Liver (tissue), 9 donors: ENCODE results near the gene RNF152. TPM values are rescaled to one million over a fixed set of nuclear protein-coding genes. Genes with fewer than 3 reads are reported as not detected.

ENCODE experiments used
- DNase-seq: peaks from one replicate; pipeline ENCODE4 v3.0.0-alpha.2; 2017; ENCODE audit warnings: low spot score
- H3K27ac ChIP-seq, 2 donors: one replicate each; pipeline ENCODE4 v1.7.0; 2013; ENCODE audit warnings: inconsistent platforms in 2 of 2, low read length in 2 of 2, control low read depth in 1 of 2, low read depth in 1 of 2, mild to moderate bottlenecking in 1 of 2
- H3K27me3 ChIP-seq, 4 donors: one replicate each; pipeline versions ENCODE4 v1.6.1 to v1.7.0; 2013; ENCODE audit warnings: low read length in 3 of 4, inconsistent platforms in 1 of 4, mild to moderate bottlenecking in 1 of 4, moderate library complexity in 1 of 4; ENCODE audit not compliant: control insufficient read depth in 4 of 4, insufficient read depth in 4 of 4
- H3K36me3 ChIP-seq, 4 donors: one replicate each; pipeline versions ENCODE4 v1.6.1 to v1.7.0; 2013; ENCODE audit warnings: low read length in 3 of 4, mild to moderate bottlenecking in 3 of 4, low read depth in 1 of 4, moderate library complexity in 1 of 4; ENCODE audit not compliant: control insufficient read depth in 4 of 4, insufficient read depth in 3 of 4
- H3K4me1 ChIP-seq, 4 donors: one replicate each; pipeline versions ENCODE4 v1.6.1 to v1.7.0; 2013; ENCODE audit warnings: low read length in 3 of 4, mild to moderate bottlenecking in 3 of 4, moderate library complexity in 1 of 4; ENCODE audit not compliant: control insufficient read depth in 4 of 4, insufficient read depth in 4 of 4
- H3K4me3 ChIP-seq, 3 donors: one replicate each; pipeline versions ENCODE4 v1.6.1 to v1.7.0; 2013; ENCODE audit warnings: low read length in 3 of 3, control low read depth in 1 of 3, low read depth in 1 of 3, mild to moderate bottlenecking in 1 of 3
- H3K9ac ChIP-seq, 2 donors: one replicate each; pipeline ENCODE4 v1.7.0; 2013; ENCODE audit warnings: low read length in 2 of 2, mild to moderate bottlenecking in 2 of 2, moderate library complexity in 2 of 2, control low read depth in 1 of 2, low read depth in 1 of 2
- H3K9me3 ChIP-seq, 4 donors: one replicate each; pipeline versions ENCODE4 v1.6.1 to v1.7.0; 2013; ENCODE audit warnings: low read length in 3 of 4; ENCODE audit not compliant: control insufficient read depth in 4 of 4
- EGR1 ChIP-seq, 2 donors: IDR thresholded peaks; 2 replicates each; pipeline ENCODE4 v1.6.1; 2016 to 2018; ENCODE audit warnings: antibody characterized with exemption in 2 of 2, low read depth in 2 of 2
- FOXA1 ChIP-seq: IDR thresholded peaks from 2 replicates; pipeline ENCODE4 v1.6.1; 2016; ENCODE audit warnings: antibody characterized with exemption
- FOXA2 ChIP-seq: IDR thresholded peaks from 2 replicates; pipeline ENCODE4 v1.6.1; 2016; ENCODE audit warnings: antibody characterized with exemption
- GABPA ChIP-seq, 2 donors: IDR thresholded peaks in 1 of 2; conservative IDR thresholded peaks in 1 of 2; 2 replicates each; pipeline ENCODE4 v1.6.1; 2016; ENCODE audit warnings: antibody characterized with exemption in 2 of 2, mild to moderate bottlenecking in 1 of 2, moderate library complexity in 1 of 2
- HNF4A ChIP-seq, 2 donors: conservative IDR thresholded peaks; 2 replicates each; pipeline ENCODE4 v1.6.1; 2016; ENCODE audit warnings: antibody characterized with exemption in 2 of 2, mild to moderate bottlenecking in 2 of 2
- HNF4G ChIP-seq: IDR thresholded peaks from 2 replicates; pipeline ENCODE4 v1.6.1; 2016; ENCODE audit warnings: antibody characterized with exemption
- JUND ChIP-seq, 2 donors: IDR thresholded peaks; 2 replicates each; pipeline ENCODE4 v1.6.1; 2016; ENCODE audit warnings: antibody characterized with exemption in 2 of 2
- NR2F2 ChIP-seq: IDR thresholded peaks from 2 replicates; pipeline ENCODE4 v1.6.1; 2016; ENCODE audit warnings: antibody characterized with exemption
- RAD21 ChIP-seq, 2 donors: IDR thresholded peaks; 2 replicates each; pipeline ENCODE4 v1.6.1; 2016; ENCODE audit warnings: antibody characterized with exemption in 2 of 2, mild to moderate bottlenecking in 2 of 2
- RXRA ChIP-seq, 2 donors: IDR thresholded peaks; 2 replicates each; pipeline ENCODE4 v1.6.1; 2017 to 2018; ENCODE audit warnings: antibody characterized with exemption in 2 of 2, mild to moderate bottlenecking in 1 of 2
- SP1 ChIP-seq: IDR thresholded peaks from 2 replicates; pipeline ENCODE4 v1.6.1; 2018; ENCODE audit warnings: antibody characterized with exemption, mild to moderate bottlenecking
- TAF1 ChIP-seq: conservative IDR thresholded peaks from 2 replicates; pipeline ENCODE4 v1.6.1; 2016; ENCODE audit warnings: antibody characterized with exemption, mild to moderate bottlenecking
- YY1 ChIP-seq: IDR thresholded peaks from 2 replicates; pipeline ENCODE4 v1.6.1; 2016; ENCODE audit warnings: antibody characterized with exemption, mild to moderate bottlenecking
- WGBS: extraction: QIAGEN DNeasy Blood & Tissue Kit; methylation state at CpG from one replicate; pipeline ENCODE4 v1.1.7; 2013; 5-methylcytosine and 5-hydroxymethylcytosine counted together
- polyA plus RNA-seq, 2 donors: library from polyadenylated mRNA; stranded (reverse) in 1 of 2; unstranded in 1 of 2; fragments of 200-250 nt in 1 of 2; fragments of >200 nt in 1 of 2; fragmentation: Nextera tagmentation in 1 of 2; extraction: Ambion mirVana in 1 of 2; gene quantifications; one replicate each; pipeline versions ENCODE4 v1.2.1 to v1.2.3, GENCODE V29; 2013 to 2015
- total RNA-seq, 2 donors: library from RNA; depleted of rRNA; stranded (reverse); fragments of >200 nt; gene quantifications; one replicate each; pipeline ENCODE4 v1.2.3, GENCODE V29; 2014
- TF ChIP-seq, protein P1 (sequence below): IDR thresholded peaks from 2 replicates; pipeline ENCODE4 v1.6.1; 2016; ENCODE audit warnings: antibody characterized with exemption, mild to moderate bottlenecking
- TF ChIP-seq, protein P2 (sequence below): IDR thresholded peaks from 2 replicates; pipeline ENCODE4 v1.6.1; 2016; ENCODE audit warnings: antibody characterized with exemption
- TF ChIP-seq, protein P3 (sequence below): fragments of 150-350 bp; IDR thresholded peaks from 2 replicates; pipeline ENCODE4 v1.5.1; 2017; ENCODE audit warnings: improper control_type of control experiment, low read depth, low read length; ENCODE audit not compliant: missing input control
- TF ChIP-seq, protein P4 (sequence below): IDR thresholded peaks from 2 replicates; pipeline ENCODE4 v1.6.1; 2016; ENCODE audit warnings: antibody characterized with exemption
- TF ChIP-seq, protein P5 (sequence below): IDR thresholded peaks from 2 replicates; pipeline ENCODE4 v1.6.1; 2016; ENCODE audit warnings: antibody characterized with exemption
- donor health status: healthy.
- donor health status: healthy.
- donor health status: healthy.
- donor health status: healthy.
- donor health status: healthy.

The RNF152 gene
- total and polyA plus RNA-seq, 4 donors, result 6.8 to 115 (median 10.6) TPM

DNA sequence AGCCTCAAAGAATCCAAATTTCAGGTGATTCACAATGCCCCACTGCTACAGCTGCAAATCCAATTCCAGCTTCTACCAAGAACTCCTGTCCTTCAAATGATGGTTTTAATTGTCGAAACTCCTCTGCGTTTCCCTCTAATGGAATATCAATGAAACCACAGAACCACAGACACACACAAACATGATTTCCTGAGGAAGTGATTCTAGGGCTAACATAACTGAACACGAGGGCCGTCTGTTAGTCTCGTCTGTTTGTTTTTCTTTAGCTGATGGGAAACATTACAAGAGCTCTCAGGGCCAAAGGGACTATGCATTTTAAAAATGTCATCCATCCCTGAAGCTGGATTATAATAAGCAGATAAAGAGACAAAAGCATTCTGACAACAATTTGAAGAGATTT, 59.4 kb downstream of the RNF152 start:
- Histone ChIP-seq H3K4me1 (peaks cover 1 to 16% (median 9%) of the 10 kb centered on the region in 4 donors), H3K27me3 (no peaks in the 10 kb centered on the region), H3K9ac (peak overlapping the region in 1 of 2 donors; percentile 42), H3K36me3 (peaks cover 0 to 3% (median 0%) of the 10 kb centered on the region in 4 donors), H3K27ac (peak overlapping the region; percentile 1 to 34), H3K9me3 (no peaks in the 10 kb centered on the region), H3K4me3 (no peak overlapping the region)
- WGBS, result 16% methylated on average over 5 of the region's 5 CpGs
- no peak for DNase-seq
- TF ChIP-seq FOXA2 (no peak), RAD21 (IDR thresholded peaks at IDR 0.05) (peak in 1 of 2 donors; percentile 41), RXRA (IDR thresholded peaks at IDR 0.05) (peak; percentile 9 to 16), HNF4A (conservative IDR thresholded peaks at IDR 0.05) (no peak), SP1 (no peak), JUND (IDR thresholded peaks at IDR 0.05) (no peak), HNF4G (no peak), NR2F2 (no peak), TAF1 (no peak), EGR1 (IDR thresholded peaks at IDR 0.05; ENCODE audit: low read depth in 2 of 2) (no peak), YY1 (no peak), GABPA (IDR thresholded peaks at IDR 0.05 in 1 of 2, conservative IDR thresholded peaks at IDR 0.05 in 1 of 2) (no peak), FOXA1 (no peak)
- TF ChIP-seq, protein P1, sequence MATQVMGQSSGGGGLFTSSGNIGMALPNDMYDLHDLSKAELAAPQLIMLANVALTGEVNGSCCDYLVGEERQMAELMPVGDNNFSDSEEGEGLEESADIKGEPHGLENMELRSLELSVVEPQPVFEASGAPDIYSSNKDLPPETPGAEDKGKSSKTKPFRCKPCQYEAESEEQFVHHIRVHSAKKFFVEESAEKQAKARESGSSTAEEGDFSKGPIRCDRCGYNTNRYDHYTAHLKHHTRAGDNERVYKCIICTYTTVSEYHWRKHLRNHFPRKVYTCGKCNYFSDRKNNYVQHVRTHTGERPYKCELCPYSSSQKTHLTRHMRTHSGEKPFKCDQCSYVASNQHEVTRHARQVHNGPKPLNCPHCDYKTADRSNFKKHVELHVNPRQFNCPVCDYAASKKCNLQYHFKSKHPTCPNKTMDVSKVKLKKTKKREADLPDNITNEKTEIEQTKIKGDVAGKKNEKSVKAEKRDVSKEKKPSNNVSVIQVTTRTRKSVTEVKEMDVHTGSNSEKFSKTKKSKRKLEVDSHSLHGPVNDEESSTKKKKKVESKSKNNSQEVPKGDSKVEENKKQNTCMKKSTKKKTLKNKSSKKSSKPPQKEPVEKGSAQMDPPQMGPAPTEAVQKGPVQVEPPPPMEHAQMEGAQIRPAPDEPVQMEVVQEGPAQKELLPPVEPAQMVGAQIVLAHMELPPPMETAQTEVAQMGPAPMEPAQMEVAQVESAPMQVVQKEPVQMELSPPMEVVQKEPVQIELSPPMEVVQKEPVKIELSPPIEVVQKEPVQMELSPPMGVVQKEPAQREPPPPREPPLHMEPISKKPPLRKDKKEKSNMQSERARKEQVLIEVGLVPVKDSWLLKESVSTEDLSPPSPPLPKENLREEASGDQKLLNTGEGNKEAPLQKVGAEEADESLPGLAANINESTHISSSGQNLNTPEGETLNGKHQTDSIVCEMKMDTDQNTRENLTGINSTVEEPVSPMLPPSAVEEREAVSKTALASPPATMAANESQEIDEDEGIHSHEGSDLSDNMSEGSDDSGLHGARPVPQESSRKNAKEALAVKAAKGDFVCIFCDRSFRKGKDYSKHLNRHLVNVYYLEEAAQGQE, result no peak
- TF ChIP-seq, protein P2, sequence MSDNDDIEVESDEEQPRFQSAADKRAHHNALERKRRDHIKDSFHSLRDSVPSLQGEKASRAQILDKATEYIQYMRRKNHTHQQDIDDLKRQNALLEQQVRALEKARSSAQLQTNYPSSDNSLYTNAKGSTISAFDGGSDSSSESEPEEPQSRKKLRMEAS, result peak; percentile 52
- TF ChIP-seq, protein P3, sequence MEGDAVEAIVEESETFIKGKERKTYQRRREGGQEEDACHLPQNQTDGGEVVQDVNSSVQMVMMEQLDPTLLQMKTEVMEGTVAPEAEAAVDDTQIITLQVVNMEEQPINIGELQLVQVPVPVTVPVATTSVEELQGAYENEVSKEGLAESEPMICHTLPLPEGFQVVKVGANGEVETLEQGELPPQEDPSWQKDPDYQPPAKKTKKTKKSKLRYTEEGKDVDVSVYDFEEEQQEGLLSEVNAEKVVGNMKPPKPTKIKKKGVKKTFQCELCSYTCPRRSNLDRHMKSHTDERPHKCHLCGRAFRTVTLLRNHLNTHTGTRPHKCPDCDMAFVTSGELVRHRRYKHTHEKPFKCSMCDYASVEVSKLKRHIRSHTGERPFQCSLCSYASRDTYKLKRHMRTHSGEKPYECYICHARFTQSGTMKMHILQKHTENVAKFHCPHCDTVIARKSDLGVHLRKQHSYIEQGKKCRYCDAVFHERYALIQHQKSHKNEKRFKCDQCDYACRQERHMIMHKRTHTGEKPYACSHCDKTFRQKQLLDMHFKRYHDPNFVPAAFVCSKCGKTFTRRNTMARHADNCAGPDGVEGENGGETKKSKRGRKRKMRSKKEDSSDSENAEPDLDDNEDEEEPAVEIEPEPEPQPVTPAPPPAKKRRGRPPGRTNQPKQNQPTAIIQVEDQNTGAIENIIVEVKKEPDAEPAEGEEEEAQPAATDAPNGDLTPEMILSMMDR, result no peak
- TF ChIP-seq, protein P4, sequence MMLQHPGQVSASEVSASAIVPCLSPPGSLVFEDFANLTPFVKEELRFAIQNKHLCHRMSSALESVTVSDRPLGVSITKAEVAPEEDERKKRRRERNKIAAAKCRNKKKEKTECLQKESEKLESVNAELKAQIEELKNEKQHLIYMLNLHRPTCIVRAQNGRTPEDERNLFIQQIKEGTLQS, result no peak
- TF ChIP-seq, protein P5, sequence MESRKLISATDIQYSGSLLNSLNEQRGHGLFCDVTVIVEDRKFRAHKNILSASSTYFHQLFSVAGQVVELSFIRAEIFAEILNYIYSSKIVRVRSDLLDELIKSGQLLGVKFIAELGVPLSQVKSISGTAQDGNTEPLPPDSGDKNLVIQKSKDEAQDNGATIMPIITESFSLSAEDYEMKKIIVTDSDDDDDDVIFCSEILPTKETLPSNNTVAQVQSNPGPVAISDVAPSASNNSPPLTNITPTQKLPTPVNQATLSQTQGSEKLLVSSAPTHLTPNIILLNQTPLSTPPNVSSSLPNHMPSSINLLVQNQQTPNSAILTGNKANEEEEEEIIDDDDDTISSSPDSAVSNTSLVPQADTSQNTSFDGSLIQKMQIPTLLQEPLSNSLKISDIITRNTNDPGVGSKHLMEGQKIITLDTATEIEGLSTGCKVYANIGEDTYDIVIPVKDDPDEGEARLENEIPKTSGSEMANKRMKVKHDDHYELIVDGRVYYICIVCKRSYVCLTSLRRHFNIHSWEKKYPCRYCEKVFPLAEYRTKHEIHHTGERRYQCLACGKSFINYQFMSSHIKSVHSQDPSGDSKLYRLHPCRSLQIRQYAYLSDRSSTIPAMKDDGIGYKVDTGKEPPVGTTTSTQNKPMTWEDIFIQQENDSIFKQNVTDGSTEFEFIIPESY, result no peak
